ENCODE measurements around the gene PTGFRN. TPM values are rescaled to one million over a fixed set of nuclear protein-coding genes. Genes with fewer than 3 reads are reported as not detected.

The PTGFRN gene
- total and polyA plus RNA-seq, 2 of the 4 experiments (the other 2 are of a cell fraction), result 0.90 to 1.1 TPM

DNA sequence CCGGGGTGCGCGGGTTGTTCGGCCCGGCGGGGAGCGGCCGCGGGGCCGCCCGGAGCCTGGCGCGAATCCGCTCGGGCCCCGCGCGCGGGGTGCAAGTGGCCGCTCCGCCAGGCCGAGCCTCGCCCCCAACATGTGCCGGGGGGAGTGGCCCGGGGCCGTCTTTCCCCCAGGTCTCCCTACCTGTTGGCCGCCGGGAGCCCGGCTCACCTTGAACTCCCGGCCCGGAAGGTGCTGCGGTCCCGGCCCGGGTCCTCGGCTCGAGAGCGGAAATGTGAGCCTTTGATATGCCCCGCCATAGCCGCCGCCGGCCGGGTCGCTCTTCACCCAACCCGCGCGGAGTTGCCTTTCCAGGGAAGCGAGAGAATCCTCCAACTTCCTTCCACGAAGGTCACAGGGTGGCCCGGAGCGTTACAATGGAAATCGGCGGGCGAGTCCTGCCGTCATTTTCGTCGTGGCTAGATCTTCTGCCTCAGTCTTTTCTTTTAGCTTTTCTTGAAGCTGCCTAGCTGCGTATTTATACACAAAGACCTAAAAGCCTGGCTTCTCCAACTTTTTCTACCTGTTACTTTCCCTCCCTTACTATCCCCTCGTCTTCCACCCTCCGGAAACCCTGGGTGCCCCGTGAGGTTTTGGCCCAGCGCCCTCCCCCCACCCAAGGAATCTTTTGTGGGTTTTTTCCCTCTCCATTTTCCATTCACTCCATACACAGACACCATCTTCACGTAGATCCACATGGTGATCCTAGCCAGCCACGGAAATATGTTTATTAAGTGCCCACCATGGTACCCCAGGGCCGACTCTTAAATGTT lies 867 bp downstream of the PTGFRN start:
- no peak overlapping the region for H3K18ac ChIP-seq (ENCODE audit: low read depth, low read length)
- H2BK20ac ChIP-seq (ENCODE audit: low read depth, low read length), result no peak overlapping the region
- H3K27ac ChIP-seq (ENCODE audit: insufficient read depth, low read length), result no peak overlapping the region
- H3K9me3 ChIP-seq (ENCODE audit: control insufficient read depth, insufficient read depth, low read length), result no peaks in the 10 kb centered on the region
- intact Hi-C loops (cut with micrococcal nuclease), result no loop called here
- H3K27me3 ChIP-seq (ENCODE audit: control insufficient read depth, insufficient read depth, low read length), result peaks cover 52% of the 10 kb centered on the region
- no peak for TF ChIP-seq MXI1 (IDR thresholded peaks at IDR 0.05; ENCODE audit: borderline replicate concordance, low read depth, low read length)
- TF ChIP-seq, protein P1, sequence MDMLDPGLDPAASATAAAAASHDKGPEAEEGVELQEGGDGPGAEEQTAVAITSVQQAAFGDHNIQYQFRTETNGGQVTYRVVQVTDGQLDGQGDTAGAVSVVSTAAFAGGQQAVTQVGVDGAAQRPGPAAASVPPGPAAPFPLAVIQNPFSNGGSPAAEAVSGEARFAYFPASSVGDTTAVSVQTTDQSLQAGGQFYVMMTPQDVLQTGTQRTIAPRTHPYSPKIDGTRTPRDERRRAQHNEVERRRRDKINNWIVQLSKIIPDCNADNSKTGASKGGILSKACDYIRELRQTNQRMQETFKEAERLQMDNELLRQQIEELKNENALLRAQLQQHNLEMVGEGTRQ (IDR thresholded peaks at IDR 0.05; ENCODE audit: low read depth, low read length), result no peak
- no peak for TF ChIP-seq RFX5 (IDR thresholded peaks at IDR 0.05; ENCODE audit: low read depth, low read length)
- no peak for TF ChIP-seq CEBPB (IDR thresholded peaks at IDR 0.05; ENCODE audit: low read depth, low read length)
- no peak for TF ChIP-seq CHD1 (IDR thresholded peaks at IDR 0.05; ENCODE audit: low read depth, low read length)
- no peaks in the 10 kb centered on the region for H4K20me1 ChIP-seq (ENCODE audit: insufficient read depth, low read length)
- POLR2A ChIA-PET (ENCODE audit: unreplicated experiment), result no interaction called here
- no peak overlapping the region for H2BK15ac ChIP-seq (ENCODE audit: low read depth, low read length)
- no peak overlapping the region for H3K23ac ChIP-seq (ENCODE audit: low read depth, low read length)
- no peak overlapping the region for H3K56ac ChIP-seq (ENCODE audit: extremely low read depth, insufficient read depth, low read length)
- H3K79me1 ChIP-seq (ENCODE audit: low read depth in 1 of 2, low read length in 2 of 2), result no peaks in the 10 kb centered on the region
- no peak overlapping the region for H4K8ac ChIP-seq (ENCODE audit: low read depth in 2 of 2, low read length in 2 of 2)
- no peak overlapping the region for H3K9ac ChIP-seq (ENCODE audit: low read depth, low read length)
- BruUV-seq (replicated peaks), result no TSS peak
- no peak overlapping the region for H2AK9ac ChIP-seq (replicated peaks; ENCODE audit: low read depth, low read length, poor library complexity)
- H2BK120ac ChIP-seq (ENCODE audit: low read depth, low read length), result no peak overlapping the region
- 1% methylated on average over 37 of the region's 64 CpGs; no CpG with 5 or more reads in 1 of the 2 experiments for WGBS, 2 experiments (ENCODE audit: extremely low coverage in 2 of 2, insufficient read length in 1 of 2)
- no peaks in the 10 kb centered on the region for H3K36me3 ChIP-seq (ENCODE audit: control insufficient read depth, insufficient read depth, low read length)
- CTCF ChIA-PET, result no interaction called here
- peak overlapping the region; percentile 67 for H3K4me2 ChIP-seq (ENCODE audit: low read depth, low read length)
- ATAC-seq (ENCODE audit: low read depth), result peak; percentile 12; the same call in 1 of the 2 replicates
- H4K91ac ChIP-seq (ENCODE audit: insufficient read depth, low read depth, low read length), result no peak overlapping the region
- no peak overlapping the region for H2BK5ac ChIP-seq (ENCODE audit: low read depth, low read length, poor library complexity, severe bottlenecking)
- no peaks in the 10 kb centered on the region for H3K9me1 ChIP-seq (ENCODE audit: insufficient read depth, low read length)
- no peaks in the 10 kb centered on the region for H3K4me1 ChIP-seq (ENCODE audit: control insufficient read depth, insufficient read depth, low read length)
- dilution Hi-C loops (cut with HindIII; ENCODE audit: low sequenced_read_pairs, unreplicated experiment), result no loop called here
- H2AK5ac ChIP-seq (ENCODE audit: low read depth, low read length), result no peak overlapping the region
- peak overlapping the region; percentile 10; the same call in 1 of the 2 replicates for H3K4me3 ChIP-seq (ENCODE audit: insufficient read depth, low read depth, low read length)
- H3K4ac ChIP-seq (ENCODE audit: low read depth, low read length), result no peak overlapping the region
- H4K5ac ChIP-seq (ENCODE audit: low read depth, low read length), result no peak overlapping the region
- no peak overlapping the region for H3K14ac ChIP-seq (replicated peaks; ENCODE audit: low read depth, low read length)
- in situ Hi-C loops (cut with MboI; ENCODE audit: low sequenced_read_pairs), result no loop called here
- peak overlapping the region; percentile 78 for H2AFZ ChIP-seq (replicated peaks; ENCODE audit: low read length, poor library complexity)
- no peak for DNase-seq
